Stomach (tissue), 19 donors: ENCODE results near the gene FAS. TPM values are rescaled to one million over a fixed set of nuclear protein-coding genes. Genes with fewer than 3 reads are reported as not detected.

Source experiments
- DNase-seq, 2 donors: peaks; one replicate each; pipeline versions ENCODE4 v3.0.0 to v3.0.0-alpha.2; 2013 to 2019
- H3K27ac ChIP-seq, 5 donors: fragments of 200-600 bp in 4 of 5; sonication (generic) in 4 of 5; one replicate each; pipeline ENCODE4 v1.5.1; 2013 to 2019; ENCODE audit warnings: mild to moderate bottlenecking in 1 of 5, moderate library complexity in 1 of 5
- H3K27me3 ChIP-seq, 3 donors: fragments of 200-600 bp; sonication (generic); one replicate each; pipeline ENCODE4 v1.5.1; 2017 to 2019; ENCODE audit warnings: mixed run types in 1 of 3
- H3K36me3 ChIP-seq, 4 donors: fragments of 200-600 bp; sonication (generic); 1 replicate in 3 of 4; 2 replicates in 1 of 4; pipeline ENCODE4 v1.5.1; 2016 to 2019
- H3K4me1 ChIP-seq, 4 donors: fragments of 200-600 bp; sonication (generic); one replicate each; pipeline ENCODE4 v1.5.1; 2016 to 2019
- H3K4me3 ChIP-seq, 4 donors: fragments of 200-600 bp; sonication (generic) in 3 of 4; one replicate each; pipeline ENCODE4 v1.5.1; 2016 to 2019; ENCODE audit warnings: mild to moderate bottlenecking in 1 of 4
- H3K9me3 ChIP-seq, 4 donors: fragments of 200-600 bp; sonication (generic); one replicate each; pipeline ENCODE4 v1.5.1; 2016 to 2019
- EP300 ChIP-seq: sonication (generic); formaldehyde crosslinking; IDR thresholded peaks from one replicate; pipeline ENCODE4 v1.6.1; 2017; ENCODE audit warnings: antibody characterized with exemption
- POLR2A ChIP-seq, 4 donors: fragments of 450-650 bp; IDR thresholded peaks; one replicate each; pipeline ENCODE4 v1.6.1; 2016; ENCODE audit warnings: antibody characterized with exemption in 4 of 4, control low read depth in 2 of 4, mild to moderate bottlenecking in 1 of 4, moderate library complexity in 1 of 4
- POLR2AphosphoS5 ChIP-seq, 3 donors: sonication (generic); formaldehyde crosslinking; IDR thresholded peaks; one replicate each; pipeline ENCODE4 v1.6.1; 2016; ENCODE audit warnings: antibody characterized with exemption in 3 of 3
- WGBS, 5 donors: extraction: QIAGEN DNeasy Blood & Tissue Kit in 3 of 5; methylation state at CpG; one replicate each; pipeline versions ENCODE4 v1.1.5 to v1.1.7; 2013 to 2018; 5-methylcytosine and 5-hydroxymethylcytosine counted together
- intact Hi-C: fragments of 100-400 bp; cut with DNase I; formaldehyde crosslinking; loops from one replicate; pipeline ENCODE4 v1.15.1; 2023; ENCODE audit warnings: low total_unique reads
- long read RNA-seq, 10 donors: transcript quantifications; one replicate each; lab custom pipeline, GENCODE V29; 2026
- polyA plus RNA-seq, 3 donors: library from polyadenylated mRNA; stranded (reverse); fragments of 200-250 nt; gene quantifications; one replicate each; pipeline ENCODE4 v1.2.3, GENCODE V29; 2013
- total RNA-seq, 5 donors: library from RNA; depleted of rRNA; stranded (reverse); fragments of >200 nt; gene quantifications; one replicate each; pipeline versions ENCODE4 v1.1.0 to v1.2.3, GENCODE V29; 2014 to 2016
- TF ChIP-seq, protein P1 (sequence below), 7 experiments: fragments of 450-650 bp in 4 of 7; fragments of 200-600 bp in 3 of 7; sonication (generic) in 3 of 7; IDR thresholded peaks; one replicate each; pipeline ENCODE4 v1.5.1; 2016 to 2019; ENCODE audit warnings: antibody characterized with exemption in 7 of 7, control low read depth in 2 of 7, mild to moderate bottlenecking in 1 of 7
- donor health status: healthy with polysubstance abuse.
- donor health status: Bipolar disorder and iron deficiency.
- donor health status: healthy.

The FAS gene
- total RNA-seq = 100 to 1,000 TPM in 1 of 5 donors, 10 to 100 TPM in 3, not detected in 1; 19.3 to 107 (median 46.2) TPM
- 1 to 10 TPM; 5.0 to 8.4 (median 5.6) TPM for polyA plus RNA-seq
- long read RNA-seq, donor 1 = 0 reads
- long read RNA-seq, donor 2, partial matches to known transcripts = 0 of 2 reads
- long read RNA-seq, donor 2, other reads (novel, unspliced or antisense) = 0 of 2 reads
- long read RNA-seq, donor 3, partial matches to known transcripts = 0 of 1 reads
- long read RNA-seq, donor 3, other reads (novel, unspliced or antisense) = 0 of 1 reads
- long read RNA-seq, donor 4 = 0 reads
- long read RNA-seq, donor 5, partial matches to known transcripts = 0 of 2 reads
- long read RNA-seq, donor 5, other reads (novel, unspliced or antisense) = 0 of 2 reads
- long read RNA-seq, donor 6, partial matches to known transcripts = 7 of 8 reads
- long read RNA-seq, donor 6, other reads (novel, unspliced or antisense) = 0 of 8 reads
- long read RNA-seq, donor 7, partial matches to known transcripts = 0 of 1 reads
- long read RNA-seq, donor 7, other reads (novel, unspliced or antisense) = 0 of 1 reads
- long read RNA-seq, donor 8, partial matches to known transcripts = 0 of 2 reads
- long read RNA-seq, donor 8, other reads (novel, unspliced or antisense) = 0 of 2 reads
- long read RNA-seq, donor 9, partial matches to known transcripts = 0 of 1 reads
- long read RNA-seq, donor 9, other reads (novel, unspliced or antisense) = 0 of 1 reads
- long read RNA-seq, donor 10 = 0 reads

DNA sequence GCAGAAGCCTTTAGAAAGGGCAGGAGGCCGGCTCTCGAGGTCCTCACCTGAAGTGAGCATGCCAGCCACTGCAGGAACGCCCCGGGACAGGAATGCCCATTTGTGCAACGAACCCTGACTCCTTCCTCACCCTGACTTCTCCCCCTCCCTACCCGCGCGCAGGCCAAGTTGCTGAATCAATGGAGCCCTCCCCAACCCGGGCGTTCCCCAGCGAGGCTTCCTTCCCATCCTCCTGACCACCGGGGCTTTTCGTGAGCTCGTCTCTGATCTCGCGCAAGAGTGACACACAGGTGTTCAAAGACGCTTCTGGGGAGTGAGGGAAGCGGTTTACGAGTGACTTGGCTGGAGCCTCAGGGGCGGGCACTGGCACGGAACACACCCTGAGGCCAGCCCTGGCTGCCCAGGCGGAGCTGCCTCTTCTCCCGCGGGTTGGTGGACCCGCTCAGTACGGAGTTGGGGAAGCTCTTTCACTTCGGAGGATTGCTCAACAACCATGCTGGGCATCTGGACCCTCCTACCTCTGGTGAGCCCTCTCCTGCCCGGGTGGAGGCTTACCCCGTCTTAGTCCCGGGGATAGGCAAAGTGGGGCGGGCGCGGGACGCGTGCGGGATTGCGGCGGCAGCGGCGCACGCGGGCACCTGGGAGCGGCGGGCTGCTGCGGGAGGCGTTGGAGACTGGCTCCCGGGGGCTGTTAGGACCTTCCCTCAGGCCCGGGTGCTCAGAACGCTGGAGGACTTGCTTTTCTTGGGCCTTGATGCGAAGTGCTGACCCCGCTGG lies at the start of gene FAS:
Gene FAS (plus strand): TSS at position 415 of the 777 bp plus-strand sequence. CDS start 79 bp downstream, at position 494.
- Histone ChIP-seq H3K9me3 (no peaks in the 10 kb centered on the region), H3K27ac (peak within 1 kb of the TSS; percentile 77 to 99 (median 97)), H3K4me1 (peaks cover 9 to 76% (median 43%) of the 10 kb centered on the region in 4 donors), H3K4me3 (peak within 1 kb of the TSS; percentile 78 to 96 (median 88)), H3K36me3 (no peaks in the 10 kb centered on the region), H3K27me3 (no peaks in the 10 kb centered on the region)
- DNase-seq = peak; percentile 68 to 83
- WGBS, 5 donors = 0 to 1% (median 1%) methylated on average over 23 to 51 of the region's 51 CpGs
- intact Hi-C loops = no loop called here
- TF ChIP-seq EP300 (no peak), POLR2A (IDR thresholded peaks at IDR 0.05) (peak in 1 of 4 donors; percentile 29), POLR2AphosphoS5 (IDR thresholded peaks at IDR 0.05) (peak in 2 of 3 donors; percentile 53 to 54)
- TF ChIP-seq, protein P1, sequence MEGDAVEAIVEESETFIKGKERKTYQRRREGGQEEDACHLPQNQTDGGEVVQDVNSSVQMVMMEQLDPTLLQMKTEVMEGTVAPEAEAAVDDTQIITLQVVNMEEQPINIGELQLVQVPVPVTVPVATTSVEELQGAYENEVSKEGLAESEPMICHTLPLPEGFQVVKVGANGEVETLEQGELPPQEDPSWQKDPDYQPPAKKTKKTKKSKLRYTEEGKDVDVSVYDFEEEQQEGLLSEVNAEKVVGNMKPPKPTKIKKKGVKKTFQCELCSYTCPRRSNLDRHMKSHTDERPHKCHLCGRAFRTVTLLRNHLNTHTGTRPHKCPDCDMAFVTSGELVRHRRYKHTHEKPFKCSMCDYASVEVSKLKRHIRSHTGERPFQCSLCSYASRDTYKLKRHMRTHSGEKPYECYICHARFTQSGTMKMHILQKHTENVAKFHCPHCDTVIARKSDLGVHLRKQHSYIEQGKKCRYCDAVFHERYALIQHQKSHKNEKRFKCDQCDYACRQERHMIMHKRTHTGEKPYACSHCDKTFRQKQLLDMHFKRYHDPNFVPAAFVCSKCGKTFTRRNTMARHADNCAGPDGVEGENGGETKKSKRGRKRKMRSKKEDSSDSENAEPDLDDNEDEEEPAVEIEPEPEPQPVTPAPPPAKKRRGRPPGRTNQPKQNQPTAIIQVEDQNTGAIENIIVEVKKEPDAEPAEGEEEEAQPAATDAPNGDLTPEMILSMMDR (IDR thresholded peaks at IDR 0.05) = no peak

DNA sequence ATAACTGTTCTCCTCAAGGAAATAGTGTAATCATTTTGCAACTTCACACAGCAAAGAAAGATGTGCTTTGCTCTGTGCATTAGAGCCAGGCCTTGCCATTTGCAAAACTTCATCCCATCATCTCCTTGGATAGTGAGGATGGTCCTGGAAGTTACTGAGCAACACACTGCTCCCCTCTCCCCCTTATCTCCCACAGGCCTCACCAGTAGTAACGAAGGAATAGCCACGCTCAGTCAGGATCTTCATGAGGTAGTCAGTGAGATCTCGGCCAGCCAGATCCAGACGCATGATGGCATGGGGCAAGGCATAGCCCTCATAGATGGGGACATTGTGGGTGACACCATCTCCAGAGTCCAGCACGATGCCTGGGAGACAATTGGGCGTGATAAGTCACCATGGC lies 49.6 kb upstream of the FAS start:
- TF ChIP-seq EP300 = no peak
- no peak for TF ChIP-seq POLR2A (IDR thresholded peaks at IDR 0.05)
- TF ChIP-seq, protein P1 (IDR thresholded peaks at IDR 0.05) = no peak
- TF ChIP-seq POLR2AphosphoS5 (IDR thresholded peaks at IDR 0.05) = no peak
- no peaks in the 10 kb centered on the region for H3K9me3 ChIP-seq
- no peaks in the 10 kb centered on the region for H3K27me3 ChIP-seq
- H3K4me3 ChIP-seq = no peak overlapping the region
- intact Hi-C loops = loop anchor here (5.0 kb wide), 2 partner anchors 41 to 266 kb away; partner anchors contain the start of gene CH25H
- no peak for DNase-seq
- WGBS, 5 donors = 73 to 93% (median 89%) methylated on average over 4 to 6 of the region's 6 CpGs
- H3K36me3 ChIP-seq = peaks cover 17 to 96% (median 70%) of the 10 kb centered on the region in 4 donors
- peak overlapping the region in 4 of 5 donors; percentile 2 to 60 (median 37) for H3K27ac ChIP-seq
- H3K4me1 ChIP-seq = peaks cover 0 to 54% (median 19%) of the 10 kb centered on the region in 4 donors

DNA sequence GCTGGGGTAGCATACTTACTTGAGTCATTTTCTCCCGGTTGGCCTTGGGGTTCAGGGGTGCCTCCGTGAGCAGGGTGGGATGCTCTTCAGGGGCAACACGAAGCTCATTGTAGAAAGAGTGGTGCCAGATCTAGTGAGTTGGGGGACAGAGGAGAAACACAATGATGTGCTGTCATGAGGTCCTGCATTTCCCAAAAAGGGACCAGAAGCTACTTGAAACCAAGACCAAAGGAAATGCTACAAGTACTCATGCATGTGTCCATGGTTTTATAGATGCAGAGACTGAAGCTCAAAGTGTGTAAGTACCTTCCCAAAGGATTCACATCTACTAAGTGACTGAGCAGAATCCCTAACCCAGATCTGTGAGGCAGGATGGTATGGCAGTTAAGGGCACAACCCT lies 46.8 kb upstream of the FAS start:
- Histone ChIP-seq H3K4me3 (peak overlapping the region in 2 of 4 donors; percentile 2 to 7), H3K27ac (peak overlapping the region in 3 of 5 donors; percentile 12 to 60 (median 24)), H3K27me3 (no peaks in the 10 kb centered on the region), H3K36me3 (peaks cover 13 to 91% (median 49%) of the 10 kb centered on the region in 4 donors), H3K9me3 (no peaks in the 10 kb centered on the region), H3K4me1 (peaks cover 0 to 54% (median 24%) of the 10 kb centered on the region in 4 donors)
- DNase-seq = no peak
- 66 to 86% (median 84%) methylated on average over 3 of the region's 3 CpGs for WGBS, 5 donors
- TF ChIP-seq POLR2A (IDR thresholded peaks at IDR 0.05) = no peak
- no peak for TF ChIP-seq EP300
- TF ChIP-seq, protein P1 (IDR thresholded peaks at IDR 0.05) = no peak
- no peak for TF ChIP-seq POLR2AphosphoS5 (IDR thresholded peaks at IDR 0.05)
- intact Hi-C loops = loop anchor here (5.0 kb wide), 2 partner anchors 39 to 264 kb away; partner anchors contain the start of gene CH25H
